ENCODE data around the gene SUPT7L.

Gene SUPT7L

GRCh38 chr2:27647737-27648136 lies 15.7 kb downstream of the SUPT7L start:
- Histone ChIP-seq H3K36me3 (ENCODE audit: control insufficient read depth, insufficient read depth, low read length) (no peaks in the 10 kb centered on the region), H3K9ac (no peak overlapping the region), H3K27ac (no peak overlapping the region), H3K4me1 (no peaks in the 10 kb centered on the region), H3K9me3 (ENCODE audit: control insufficient read depth, low read length) (no peaks in the 10 kb centered on the region), H3K4me2 (ENCODE audit: low read length) (no peak overlapping the region), H3K4me3 (ENCODE audit: low read depth, low read length) (no peak overlapping the region), H2AFZ (no peak overlapping the region), H3K79me2 (no peaks in the 10 kb centered on the region), H3K27me3 (ENCODE audit: control insufficient read depth, insufficient read depth, low read length) (no peaks in the 10 kb centered on the region)
- TF ChIP-seq, protein P1, sequence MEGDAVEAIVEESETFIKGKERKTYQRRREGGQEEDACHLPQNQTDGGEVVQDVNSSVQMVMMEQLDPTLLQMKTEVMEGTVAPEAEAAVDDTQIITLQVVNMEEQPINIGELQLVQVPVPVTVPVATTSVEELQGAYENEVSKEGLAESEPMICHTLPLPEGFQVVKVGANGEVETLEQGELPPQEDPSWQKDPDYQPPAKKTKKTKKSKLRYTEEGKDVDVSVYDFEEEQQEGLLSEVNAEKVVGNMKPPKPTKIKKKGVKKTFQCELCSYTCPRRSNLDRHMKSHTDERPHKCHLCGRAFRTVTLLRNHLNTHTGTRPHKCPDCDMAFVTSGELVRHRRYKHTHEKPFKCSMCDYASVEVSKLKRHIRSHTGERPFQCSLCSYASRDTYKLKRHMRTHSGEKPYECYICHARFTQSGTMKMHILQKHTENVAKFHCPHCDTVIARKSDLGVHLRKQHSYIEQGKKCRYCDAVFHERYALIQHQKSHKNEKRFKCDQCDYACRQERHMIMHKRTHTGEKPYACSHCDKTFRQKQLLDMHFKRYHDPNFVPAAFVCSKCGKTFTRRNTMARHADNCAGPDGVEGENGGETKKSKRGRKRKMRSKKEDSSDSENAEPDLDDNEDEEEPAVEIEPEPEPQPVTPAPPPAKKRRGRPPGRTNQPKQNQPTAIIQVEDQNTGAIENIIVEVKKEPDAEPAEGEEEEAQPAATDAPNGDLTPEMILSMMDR (IDR thresholded peaks at IDR 0.05), result no peak

GRCh38 chr2:27647289-27647688 lies 16.1 kb downstream of the SUPT7L start:
- Histone ChIP-seq H3K79me2 (no peaks in the 10 kb centered on the region), H3K9me3 (ENCODE audit: control insufficient read depth, low read length) (no peaks in the 10 kb centered on the region), H3K27me3 (ENCODE audit: control insufficient read depth, insufficient read depth, low read length) (no peaks in the 10 kb centered on the region), H3K9ac (no peak overlapping the region), H2AFZ (no peak overlapping the region), H3K4me2 (ENCODE audit: low read length) (no peak overlapping the region), H3K27ac (no peak overlapping the region), H3K4me1 (no peaks in the 10 kb centered on the region), H3K4me3 (ENCODE audit: low read depth, low read length) (no peak overlapping the region), H3K36me3 (ENCODE audit: control insufficient read depth, insufficient read depth, low read length) (no peaks in the 10 kb centered on the region)
- TF ChIP-seq, protein P1 (IDR thresholded peaks at IDR 0.05), result no peak

GRCh38 chr2:27645197-27645596 lies 18.2 kb downstream of the SUPT7L start:
- Histone ChIP-seq H2AFZ (no peak overlapping the region), H3K4me3 (ENCODE audit: low read depth, low read length) (no peak overlapping the region), H3K9ac (no peak overlapping the region), H3K9me3 (ENCODE audit: control insufficient read depth, low read length) (no peaks in the 10 kb centered on the region), H3K36me3 (ENCODE audit: control insufficient read depth, insufficient read depth, low read length) (no peaks in the 10 kb centered on the region), H3K4me1 (no peaks in the 10 kb centered on the region), H3K4me2 (ENCODE audit: low read length) (no peak overlapping the region), H3K27ac (no peak overlapping the region), H3K79me2 (no peaks in the 10 kb centered on the region), H3K27me3 (ENCODE audit: control insufficient read depth, insufficient read depth, low read length) (no peaks in the 10 kb centered on the region)
- TF ChIP-seq, protein P1 (IDR thresholded peaks at IDR 0.05), result no peak

GRCh38 chr2:27640722-27641245 lies 22.6 kb downstream of the SUPT7L start:
- no peak overlapping the region for H2AFZ ChIP-seq
- TF ChIP-seq, protein P1 (IDR thresholded peaks at IDR 0.05), result no peak
- H3K36me3 ChIP-seq (ENCODE audit: control insufficient read depth, insufficient read depth, low read length), result no peaks in the 10 kb centered on the region
- no peaks in the 10 kb centered on the region for H3K9me3 ChIP-seq (ENCODE audit: control insufficient read depth, low read length)
- no peak overlapping the region for H3K4me2 ChIP-seq (ENCODE audit: low read length)
- no peak overlapping the region for H3K9ac ChIP-seq
- H3K79me2 ChIP-seq, result no peaks in the 10 kb centered on the region
- H3K4me3 ChIP-seq (ENCODE audit: low read depth, low read length), result no peak overlapping the region
- H3K4me1 ChIP-seq, result no peaks in the 10 kb centered on the region
- no peaks in the 10 kb centered on the region for H3K27me3 ChIP-seq (ENCODE audit: control insufficient read depth, insufficient read depth, low read length)
- H3K27ac ChIP-seq, result no peak overlapping the region

GRCh38 chr2:27638709-27639108 lies 24.7 kb downstream of the SUPT7L start:
- Histone ChIP-seq H2AFZ (no peak overlapping the region), H3K9me3 (ENCODE audit: control insufficient read depth, low read length) (no peaks in the 10 kb centered on the region), H3K27me3 (ENCODE audit: control insufficient read depth, insufficient read depth, low read length) (no peaks in the 10 kb centered on the region), H3K27ac (no peak overlapping the region), H3K4me2 (ENCODE audit: low read length) (no peak overlapping the region), H3K4me3 (ENCODE audit: low read depth, low read length) (no peak overlapping the region), H3K4me1 (no peaks in the 10 kb centered on the region), H3K79me2 (no peaks in the 10 kb centered on the region), H3K36me3 (ENCODE audit: control insufficient read depth, insufficient read depth, low read length) (no peaks in the 10 kb centered on the region), H3K9ac (no peak overlapping the region)
- TF ChIP-seq, protein P1 (IDR thresholded peaks at IDR 0.05), result no peak

Measured in parathyroid adenoma (tissue), 2 donors.